LoVo (cell line): ENCODE data around the gene FGF2.
A peak's percentile ranks its signal among the peaks of the same experiment; 100 is the strongest.
"Not testable (repeated sequence)": the region's sequence is repeated elsewhere in the genome, so short reads cannot be mapped to it uniquely, and the experiment has no call there.

ENCODE experiments used
- DNase-seq: peaks from one replicate; pipeline ENCODE4 v3.0.0-alpha.2; 2016; ENCODE audit warnings: low spot score

The FGF2 gene

DNA sequence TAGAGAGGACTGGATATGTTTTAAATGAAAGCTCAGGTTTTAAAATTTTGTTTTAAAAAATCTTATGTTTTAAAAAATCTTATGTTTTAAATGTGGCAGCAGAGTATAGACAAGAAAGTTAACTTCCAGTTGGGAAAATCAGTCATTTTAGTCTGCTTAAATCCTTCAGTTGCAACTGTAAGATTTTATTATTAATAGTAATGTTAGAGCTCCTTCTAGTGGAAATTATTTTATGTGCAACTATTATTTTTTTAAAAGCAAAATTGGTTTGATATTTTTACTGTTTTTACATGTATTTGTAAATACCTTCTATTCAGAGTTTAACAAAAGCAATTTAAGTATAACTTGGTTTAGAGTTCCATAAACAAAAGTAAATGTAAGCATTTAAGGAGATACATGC, 104.2 kb downstream of the FGF2 start:
- peak; percentile 47 for DNase-seq

GRCh38 chr4:122932763-122933162, 106.1 kb downstream of the FGF2 start:
- DNase-seq, result no peak

- not testable (repeated sequence) for DNase-seq
Observed at GRCh38 chr4:122945136-122945535, 118.5 kb downstream of the FGF2 start.

- DNase-seq, result peak; percentile 1
Observed at GRCh38 chr4:122946142-122946541, 119.5 kb downstream of the FGF2 start.
